Natural killer cell (primary cell): ENCODE results near the gene PLXNB1. TPM values are rescaled to one million over a fixed set of nuclear protein-coding genes. Genes with fewer than 3 reads are reported as not detected.

Experiments used
- ATAC-seq, 3 donors: fragments of 150-1000 bp in 2 of 3; fragments of 200-7000 bp in 1 of 3; cut with Tn5 transposase; 1 replicate in 1 of 3; 2 replicates in 2 of 3; pipeline ENCODE4 v1.10.0; 2021; ENCODE audit warnings: mild to moderate bottlenecking in 2 of 3, moderate library complexity in 2 of 3
- DNase-seq, 2 donors: peaks; one replicate each; pipeline versions ENCODE4 v3.0.0 to v3.0.0-alpha.2; 2013 to 2021; ENCODE audit warnings: mixed read lengths in 1 of 2
- H3K27ac ChIP-seq: one replicate; pipeline ENCODE4 v1.5.1; 2013; ENCODE audit warnings: mild to moderate bottlenecking, low read length
- H3K27me3 ChIP-seq: one replicate; pipeline ENCODE4 v1.6.1; 2013; ENCODE audit warnings: low read length; ENCODE audit not compliant: control insufficient read depth, insufficient read depth
- H3K36me3 ChIP-seq: one replicate; pipeline ENCODE4 v1.6.1; 2013; ENCODE audit warnings: low read length; ENCODE audit not compliant: control insufficient read depth, insufficient read depth
- H3K4me1 ChIP-seq: one replicate; pipeline ENCODE4 v1.6.1; 2013; ENCODE audit warnings: low read length; ENCODE audit not compliant: control insufficient read depth, insufficient read depth
- H3K4me3 ChIP-seq: one replicate; pipeline ENCODE4 v1.5.1; 2013; ENCODE audit warnings: low read length
- H3K9me3 ChIP-seq: one replicate; pipeline ENCODE4 v1.6.1; 2013; ENCODE audit warnings: low read length; ENCODE audit not compliant: control insufficient read depth, insufficient read depth
- H3K27ac Mint-ChIP-seq, 2 donors: one replicate each; pipeline ENCODE4 v1.8.0; 2022; ENCODE audit warnings: mild to moderate bottlenecking in 2 of 2, mixed read lengths in 2 of 2, moderate library complexity in 1 of 2
- H3K27me3 Mint-ChIP-seq, 2 donors: one replicate each; pipeline ENCODE4 v1.8.0; 2022; ENCODE audit warnings: low read depth in 2 of 2, mixed read lengths in 2 of 2
- H3K36me3 Mint-ChIP-seq: one replicate; pipeline ENCODE4 v1.8.0; 2022; ENCODE audit warnings: mixed read lengths
- H3K4me1 Mint-ChIP-seq, 2 donors: one replicate each; pipeline ENCODE4 v1.8.0; 2022; ENCODE audit warnings: mixed read lengths in 2 of 2
- H3K4me3 Mint-ChIP-seq: one replicate; pipeline ENCODE4 v1.8.0; 2022; ENCODE audit warnings: mild to moderate bottlenecking, moderate library complexity, mixed read lengths
- H3K9me3 Mint-ChIP-seq, 2 donors: one replicate each; pipeline ENCODE4 v1.8.0; 2022; ENCODE audit warnings: mixed read lengths in 2 of 2
- whole genome bisulfite sequencing: methylation state at CpG from one replicate; pipeline ENCODE4 v1.1.7; 2013; ENCODE audit warnings: missing lambda C conversion rate; ENCODE audit not compliant: insufficient coverage; 5-methylcytosine and 5-hydroxymethylcytosine counted together
- intact Hi-C: fragments of 100-400 bp; cut with micrococcal nuclease; formaldehyde crosslinking; loops from one replicate; pipeline ENCODE4 v1.14.2; 2022
- total RNA-seq, 4 donors: library from RNA; stranded (reverse); fragments of 120-200 nt in 1 of 4; gene quantifications; one replicate each; pipeline versions ENCODE4 v1.2.3 to v1.2.4, GENCODE V29; 2013 to 2022
- TF ChIP-seq, protein P1 (sequence below): fragments of 200-600 bp; IDR thresholded peaks from one replicate; pipeline ENCODE4 v1.8.0; 2022; ENCODE audit warnings: antibody characterized with exemption

Gene PLXNB1
- total RNA-seq, 3 donors from 2014 or later (not counting 1 experiment from before 2014, with no cell fraction given) = 4.3 to 5.0 (median 4.4) TPM

DNA sequence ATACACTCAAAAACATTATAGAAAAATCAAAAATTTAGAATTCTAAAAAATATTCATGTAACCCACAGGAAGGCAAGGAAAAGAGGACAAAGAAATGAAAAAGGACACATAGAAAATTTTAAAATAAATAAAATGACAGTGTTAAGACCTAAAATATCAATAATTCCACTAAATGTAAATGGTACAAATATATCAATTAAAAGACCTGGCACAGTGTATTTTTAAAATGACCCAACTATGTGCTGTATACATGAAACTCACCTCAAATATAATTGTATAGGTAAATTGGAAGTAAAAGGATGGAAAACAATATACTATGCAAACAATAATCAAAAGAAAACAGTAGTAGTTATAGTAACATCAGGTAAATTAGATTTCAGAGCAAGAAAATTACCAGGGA lies 68.0 kb downstream of the PLXNB1 start:
- intact Hi-C loops = no loop called here
- no peak for DNase-seq
- Histone ChIP-seq H3K36me3 (no peaks in the 10 kb centered on the region), H3K27ac (no peak overlapping the region), H3K4me3 (no peak overlapping the region), H3K27me3 (peaks cover 2% of the 10 kb centered on the region), H3K4me1 (no peaks in the 10 kb centered on the region), H3K9me3 (peaks cover 6% of the 10 kb centered on the region)
- Mint-ChIP-seq H3K4me1 (no peaks in the 10 kb centered on the region), H3K4me3 (no peak overlapping the region), H3K27ac (no peak overlapping the region), H3K9me3 (peaks cover 0 to 9% of the 10 kb centered on the region in 2 donors), H3K27me3 (peaks cover 22 to 37% of the 10 kb centered on the region in 2 donors), H3K36me3 (peaks cover 16% of the 10 kb centered on the region)
- ATAC-seq = no peak
- TF ChIP-seq, protein P1, sequence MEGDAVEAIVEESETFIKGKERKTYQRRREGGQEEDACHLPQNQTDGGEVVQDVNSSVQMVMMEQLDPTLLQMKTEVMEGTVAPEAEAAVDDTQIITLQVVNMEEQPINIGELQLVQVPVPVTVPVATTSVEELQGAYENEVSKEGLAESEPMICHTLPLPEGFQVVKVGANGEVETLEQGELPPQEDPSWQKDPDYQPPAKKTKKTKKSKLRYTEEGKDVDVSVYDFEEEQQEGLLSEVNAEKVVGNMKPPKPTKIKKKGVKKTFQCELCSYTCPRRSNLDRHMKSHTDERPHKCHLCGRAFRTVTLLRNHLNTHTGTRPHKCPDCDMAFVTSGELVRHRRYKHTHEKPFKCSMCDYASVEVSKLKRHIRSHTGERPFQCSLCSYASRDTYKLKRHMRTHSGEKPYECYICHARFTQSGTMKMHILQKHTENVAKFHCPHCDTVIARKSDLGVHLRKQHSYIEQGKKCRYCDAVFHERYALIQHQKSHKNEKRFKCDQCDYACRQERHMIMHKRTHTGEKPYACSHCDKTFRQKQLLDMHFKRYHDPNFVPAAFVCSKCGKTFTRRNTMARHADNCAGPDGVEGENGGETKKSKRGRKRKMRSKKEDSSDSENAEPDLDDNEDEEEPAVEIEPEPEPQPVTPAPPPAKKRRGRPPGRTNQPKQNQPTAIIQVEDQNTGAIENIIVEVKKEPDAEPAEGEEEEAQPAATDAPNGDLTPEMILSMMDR = no peak

DNA sequence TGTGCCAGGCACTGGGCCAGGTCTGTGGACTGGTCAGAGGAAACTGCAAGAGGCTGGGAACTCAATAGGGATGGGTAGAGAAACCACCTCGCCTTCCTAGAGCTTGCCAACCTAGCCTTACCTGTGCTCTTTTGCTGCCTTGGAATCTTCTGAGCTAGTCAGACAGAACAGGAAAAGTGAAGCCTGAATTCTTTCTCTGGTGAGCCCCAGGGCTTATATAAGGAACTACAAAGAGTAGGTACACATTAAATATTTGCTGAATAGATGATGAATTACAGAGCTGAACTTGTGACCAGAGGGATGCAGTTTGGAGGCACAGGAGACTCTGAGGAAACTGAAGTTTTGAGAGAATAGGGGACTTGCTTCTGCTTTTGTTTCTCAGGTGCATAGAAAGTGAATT lies 73.5 kb downstream of the PLXNB1 start:
- peaks cover 0 to 5% of the 10 kb centered on the region in 2 donors for H3K9me3 Mint-ChIP-seq
- no peak overlapping the region for H3K4me3 ChIP-seq
- H3K27ac ChIP-seq = no peak overlapping the region
- no peaks in the 10 kb centered on the region for H3K4me1 Mint-ChIP-seq
- ATAC-seq = no peak
- TF ChIP-seq, protein P1 = no peak
- no peak overlapping the region for H3K4me3 Mint-ChIP-seq
- WGBS = 89% methylated on average over 1 of the region's 1 CpG
- intact Hi-C loops = no loop called here
- no peaks in the 10 kb centered on the region for H3K4me1 ChIP-seq
- H3K36me3 ChIP-seq = no peaks in the 10 kb centered on the region
- DNase-seq = no peak
- H3K27me3 ChIP-seq = peaks cover 3% of the 10 kb centered on the region
- peaks cover 7% of the 10 kb centered on the region for H3K36me3 Mint-ChIP-seq
- peaks cover 6% of the 10 kb centered on the region for H3K9me3 ChIP-seq
- no peak overlapping the region for H3K27ac Mint-ChIP-seq
- H3K27me3 Mint-ChIP-seq = peaks cover 35 to 45% of the 10 kb centered on the region in 2 donors

DNA sequence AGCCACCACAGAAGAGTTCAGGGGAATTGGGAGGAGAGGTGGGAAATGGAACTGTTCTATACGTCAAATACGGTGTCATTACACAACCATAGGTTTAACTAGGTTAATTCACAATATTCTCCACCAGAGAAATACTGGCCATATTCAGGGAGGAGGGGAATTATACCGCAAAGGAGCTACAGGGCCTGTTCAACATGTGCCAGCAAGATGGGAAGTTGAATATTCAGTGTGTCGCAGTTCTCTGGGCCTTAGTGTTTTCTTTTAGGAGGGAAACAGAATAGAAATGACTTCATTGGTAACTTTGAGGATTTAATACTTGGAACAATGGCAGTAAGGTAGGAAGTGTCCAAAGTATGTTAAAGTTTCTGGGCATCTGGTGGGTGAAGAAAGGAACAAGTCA lies 75.9 kb downstream of the PLXNB1 start:
- ATAC-seq = no peak
- peaks cover 3% of the 10 kb centered on the region for H3K27me3 ChIP-seq
- Mint-ChIP-seq H3K4me3 (no peak overlapping the region), H3K27me3 (peaks cover 25 to 26% of the 10 kb centered on the region in 2 donors), H3K4me1 (no peaks in the 10 kb centered on the region), H3K27ac (no peak overlapping the region), H3K36me3 (no peaks in the 10 kb centered on the region), H3K9me3 (no peaks in the 10 kb centered on the region)
- no peak overlapping the region for H3K4me3 ChIP-seq
- TF ChIP-seq, protein P1 = no peak
- H3K4me1 ChIP-seq = no peaks in the 10 kb centered on the region
- WGBS = 97% methylated on average over 2 of the region's 4 CpGs
- H3K27ac ChIP-seq = no peak overlapping the region
- intact Hi-C loops = no loop called here
- peaks cover 6% of the 10 kb centered on the region for H3K9me3 ChIP-seq
- no peaks in the 10 kb centered on the region for H3K36me3 ChIP-seq
- no peak for DNase-seq

Other genes starting within 250 kb of the PLXNB1 start
- gene CDC25A, start 241.7 kb downstream of the PLXNB1 start, total RNA-seq = 1 to 10 TPM in 1 of 3 donors, under 1 TPM in 2; 0.56 to 1.3 (median 0.72) TPM
- not detected for gene CAMP, start 206.6 kb downstream of the PLXNB1 start, total RNA-seq
- gene ZNF589, start 189.0 kb downstream of the PLXNB1 start, total RNA-seq = 10 to 100 TPM; 16.3 to 26.6 (median 21.4) TPM
- gene NME6, start 128.7 kb downstream of the PLXNB1 start, total RNA-seq = 10 to 100 TPM; 10.6 to 21.8 (median 20.5) TPM
- gene SPINK8, start 96.4 kb downstream of the PLXNB1 start, total RNA-seq = not detected
- under 1 TPM in 1 of 3 donors, not detected in 2; 0.25 TPM for gene FBXW12, start 57.9 kb downstream of the PLXNB1 start, total RNA-seq
- 1 to 10 TPM; 4.4 to 8.8 (median 6.8) TPM for gene CCDC51, start 10.0 kb upstream of the PLXNB1 start, total RNA-seq
- gene TMA7, start 10.2 kb upstream of the PLXNB1 start, total RNA-seq = 100 to 1,000 TPM; 192 to 239 (median 229) TPM
- gene ATRIP, start 16.7 kb upstream of the PLXNB1 start, total RNA-seq = 10 to 100 TPM in 2 of 3 donors, 1 to 10 TPM in 1; 8.5 to 11.0 (median 10.6) TPM
- gene SHISA5, start 74.1 kb upstream of the PLXNB1 start, total RNA-seq = 100 to 1,000 TPM; 211 to 237 (median 218) TPM
- 1 to 10 TPM; 2.4 to 4.3 (median 3.6) TPM for gene PFKFB4, start 126.7 kb upstream of the PLXNB1 start, total RNA-seq
- not detected for gene UCN2, start 133.7 kb upstream of the PLXNB1 start, total RNA-seq
- 1 to 10 TPM in 2 of 3 donors, under 1 TPM in 1; 0.54 to 1.7 (median 1.4) TPM for gene COL7A1, start 165.2 kb upstream of the PLXNB1 start, total RNA-seq
- gene UQCRC1, start 179.6 kb upstream of the PLXNB1 start, total RNA-seq = 100 to 1,000 TPM; 117 to 139 (median 124) TPM
- not detected for gene TMEM89, start 191.7 kb upstream of the PLXNB1 start, total RNA-seq
- 10 to 100 TPM; 25.8 to 37.6 (median 32.3) TPM for gene SLC26A6, start 205.4 kb upstream of the PLXNB1 start, total RNA-seq
- gene CELSR3, start 232.8 kb upstream of the PLXNB1 start, total RNA-seq = 1 to 10 TPM; 2.0 to 3.4 (median 2.6) TPM